Tongue (tissue), 2 donors: Measurements from ENCODE around the gene PYGO2. TPM values are rescaled to one million over a fixed set of nuclear protein-coding genes. Genes with fewer than 3 reads are reported as not detected.
A peak's percentile ranks its signal among the peaks of the same experiment; 100 is the strongest.
"Not testable (repeated sequence)": the region's sequence is repeated elsewhere in the genome, so short reads cannot be mapped to it uniquely, and the experiment has no call there.

Experiments used
- DNase-seq: peaks from one replicate; pipeline ENCODE4 v3.0.0-alpha.2; 2015
- total RNA-seq: library from RNA; depleted of rRNA; stranded (reverse); fragments of >200 nt; gene quantifications from one replicate; pipeline ENCODE4 v1.2.3, GENCODE V29; 2014

PYGO2 gene
- total RNA-seq, 1 donor from 2014 or later: 18.1 TPM

DNA sequence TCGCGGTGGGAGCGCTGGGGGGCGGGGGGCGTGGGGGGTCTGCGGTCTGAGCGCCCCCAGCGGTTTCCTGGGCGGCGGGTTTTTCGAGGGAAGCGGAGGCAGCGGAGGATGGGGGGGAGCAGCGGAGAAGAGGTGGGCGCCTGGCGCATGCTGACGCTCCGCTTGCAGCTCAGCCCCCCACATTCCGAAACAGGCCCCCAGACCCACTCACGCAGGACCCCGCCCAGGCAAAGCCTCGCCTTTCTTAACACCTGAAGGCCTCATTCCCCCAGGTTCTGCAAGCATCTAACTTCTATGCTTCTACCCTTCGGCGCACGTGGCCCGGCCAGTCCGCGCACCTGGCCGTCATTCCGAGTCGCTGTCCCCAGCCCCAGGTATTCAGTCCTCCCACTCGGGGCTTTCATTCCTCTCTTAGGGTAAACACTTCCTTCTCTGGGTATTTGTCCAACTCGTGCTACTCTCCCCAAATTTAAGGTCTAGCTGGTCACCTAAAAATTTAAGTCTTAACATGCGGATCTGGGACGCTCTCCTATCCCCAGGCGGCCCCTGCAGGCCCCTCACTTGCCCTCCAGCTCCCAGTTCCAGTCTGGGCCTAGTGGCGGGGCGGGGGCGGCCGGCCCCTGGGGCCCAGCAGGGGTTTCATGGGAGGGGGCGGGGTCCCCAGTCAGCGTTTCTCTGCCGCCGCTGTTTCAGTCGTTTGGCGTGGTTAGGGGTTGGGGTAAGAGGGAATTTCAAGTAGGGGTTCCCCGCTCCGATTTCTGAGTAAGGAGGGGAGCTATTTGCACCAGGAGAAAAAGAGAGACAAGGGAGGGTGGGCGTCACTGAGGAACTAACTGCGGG, 38.2 kb upstream of the PYGO2 start:
- DNase-seq: peak; percentile 48

DNA sequence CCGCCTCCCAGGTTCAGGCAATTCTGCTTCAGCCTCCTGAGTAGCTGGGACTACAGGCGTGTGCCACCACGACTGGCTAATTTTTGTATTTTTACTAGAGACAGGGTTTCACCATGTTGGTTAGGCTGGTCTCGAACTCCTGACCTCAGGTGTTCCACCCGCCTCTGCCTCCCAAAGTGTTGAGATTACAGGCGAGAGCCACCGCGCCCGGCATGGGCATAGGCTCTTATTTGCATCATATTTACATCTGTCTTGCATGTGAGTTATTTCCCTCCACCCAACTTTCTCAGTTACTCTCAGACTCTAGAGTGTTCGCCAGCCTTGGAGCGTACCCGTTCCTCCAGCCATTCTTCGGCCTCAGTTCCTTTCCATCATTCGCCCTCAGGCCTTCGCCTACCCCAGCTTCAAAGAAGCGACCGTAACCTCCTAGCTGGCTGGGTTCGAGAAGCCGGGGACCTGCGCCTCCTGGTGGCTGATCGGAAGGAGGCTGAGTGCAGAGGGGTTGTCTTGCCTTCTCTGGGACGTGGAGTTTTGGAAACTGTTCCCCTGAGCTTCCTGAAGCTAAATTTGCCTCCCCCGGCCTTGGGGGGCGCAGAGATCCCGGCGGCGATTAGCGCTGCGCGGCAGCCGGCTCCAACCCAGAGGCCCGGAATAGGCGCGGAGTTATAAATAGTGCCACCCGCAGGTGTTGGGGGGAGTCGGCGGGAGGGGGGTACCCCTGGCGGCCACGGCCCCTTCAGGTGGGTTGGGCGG, 37.4 kb upstream of the PYGO2 start:
- DNase-seq: peak; percentile 87

DNA sequence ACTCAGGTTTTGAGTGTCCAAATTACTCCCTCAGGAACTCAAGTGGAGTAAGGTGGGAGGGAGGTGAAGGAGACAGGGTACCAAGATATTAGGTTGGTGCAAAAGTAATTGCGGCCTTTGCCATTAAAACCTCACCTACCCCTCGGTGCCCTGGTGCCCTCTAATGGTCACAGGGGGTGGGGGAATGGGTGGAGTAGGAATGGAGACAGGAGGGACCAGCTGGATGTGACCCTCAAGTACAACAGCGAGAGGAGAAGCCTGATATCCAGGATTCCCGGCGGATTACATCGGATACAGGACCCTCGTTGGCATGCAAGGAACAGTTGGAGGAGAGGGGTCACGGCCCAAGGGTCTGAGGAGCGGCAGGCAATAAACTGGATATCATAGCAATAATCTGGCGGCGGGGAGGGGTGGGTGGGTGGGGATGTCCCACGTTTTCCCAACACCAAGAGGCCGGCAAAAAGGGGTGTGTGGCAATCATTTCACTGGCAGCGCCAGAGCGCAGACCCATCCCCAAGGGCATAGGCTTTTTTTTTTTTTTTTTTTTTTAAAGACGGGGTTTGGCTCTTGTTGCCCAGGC, 36.7 kb upstream of the PYGO2 start:
- no peak for DNase-seq

DNA sequence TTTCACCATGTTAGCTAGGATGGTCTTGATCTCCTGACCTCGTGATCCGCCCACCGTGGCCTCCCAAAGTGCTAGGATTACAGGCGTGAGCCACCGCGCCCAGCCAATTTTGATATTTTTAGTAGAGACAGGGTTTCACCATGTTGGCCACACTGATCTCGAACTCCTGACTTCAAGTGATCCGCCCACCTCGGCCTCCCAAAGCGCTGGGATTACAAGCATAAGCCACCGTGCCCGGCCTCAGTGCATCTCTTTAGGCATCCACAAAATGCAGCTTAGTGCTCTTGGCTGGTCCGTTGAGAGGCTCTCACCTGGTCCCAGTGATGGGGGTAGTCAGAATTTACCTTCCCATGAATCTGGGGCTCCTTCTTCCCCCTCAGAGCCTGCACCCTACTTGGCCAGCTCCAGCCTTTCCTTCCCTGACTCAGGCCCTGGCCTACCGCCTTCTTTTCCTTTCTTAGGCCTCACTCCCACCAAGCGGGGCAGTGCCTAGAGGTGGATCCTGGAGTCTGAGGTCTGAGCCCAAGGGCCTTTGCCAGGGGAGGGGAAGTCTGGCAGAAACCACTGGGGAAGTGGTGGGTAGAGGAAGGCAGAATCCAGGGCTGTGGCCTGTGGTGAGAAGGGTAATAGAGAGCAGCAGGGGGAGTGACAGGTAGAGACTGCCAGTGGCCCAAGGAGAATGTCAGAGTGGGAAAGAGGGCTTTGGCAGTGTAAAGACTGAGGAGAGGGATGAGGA, 35.6 kb upstream of the PYGO2 start:
- DNase-seq: no peak

DNA sequence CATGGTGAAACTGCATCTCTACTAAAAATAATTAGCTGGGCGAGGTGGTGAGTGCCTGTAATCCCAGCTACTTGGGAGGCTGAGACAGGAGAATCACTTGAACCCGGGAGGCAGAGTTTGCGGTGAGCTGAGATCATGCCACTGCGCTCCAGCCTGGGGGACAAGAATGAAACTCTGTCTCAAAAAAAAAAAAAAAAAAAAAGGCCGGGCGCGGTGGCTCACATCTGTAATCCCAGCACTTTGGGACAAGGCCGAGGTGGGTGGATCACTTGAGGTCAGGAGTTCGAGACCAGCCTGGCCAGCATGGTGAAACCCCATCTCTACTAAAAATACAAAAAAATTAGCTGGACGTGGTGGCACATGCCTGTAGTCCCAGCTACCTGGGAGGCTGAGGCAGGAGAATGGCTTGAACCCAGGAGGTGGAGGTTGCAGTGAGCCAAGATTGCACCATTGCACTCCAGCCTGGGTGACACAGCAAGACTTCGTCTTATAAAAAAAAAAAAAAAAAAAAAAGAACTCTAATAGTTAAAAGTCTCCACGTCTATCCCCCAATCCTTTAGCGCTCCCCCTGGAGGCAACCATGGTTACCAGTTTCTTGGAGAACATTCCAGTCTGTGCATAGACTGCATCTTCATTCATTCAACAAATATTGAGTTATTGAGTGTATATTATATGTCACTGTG, 33.9 kb upstream of the PYGO2 start:
- peak; percentile 73 for DNase-seq

DNA sequence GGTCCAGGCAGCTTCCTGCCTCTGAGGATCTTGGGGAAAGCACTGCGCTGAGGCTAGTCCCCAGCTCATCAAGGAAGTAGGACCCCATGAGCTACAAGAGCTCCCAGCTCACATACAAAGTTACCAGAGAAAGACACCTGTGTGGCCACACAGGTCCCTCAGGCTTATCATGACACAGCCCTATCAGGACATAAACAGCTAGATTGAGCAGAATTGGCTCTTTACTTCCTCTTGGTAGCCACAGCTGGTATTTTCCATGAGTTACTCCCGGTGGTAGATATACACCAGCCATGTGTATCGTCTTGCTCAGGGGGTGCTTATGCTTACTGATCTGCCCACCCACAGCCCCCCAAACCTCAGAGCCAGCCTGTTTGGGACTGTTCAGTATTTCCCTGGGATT, 33.0 kb upstream of the PYGO2 start:
- DNase-seq: no peak

DNA sequence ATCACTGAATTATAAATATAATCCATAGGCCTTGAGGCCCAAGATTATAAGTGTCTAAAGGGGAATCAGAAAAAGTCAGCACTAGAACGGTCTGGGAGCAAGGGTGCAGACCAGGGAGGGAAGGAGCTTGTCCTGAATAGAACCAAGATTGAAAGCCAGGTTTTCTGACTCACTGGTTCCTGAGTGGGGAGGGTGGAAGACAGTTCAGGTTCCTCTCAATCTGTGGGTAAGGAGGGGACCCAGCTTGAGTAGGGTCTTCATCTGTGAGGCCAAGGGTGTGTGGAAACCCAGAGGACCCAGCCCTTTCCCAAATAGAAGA, 32.6 kb upstream of the PYGO2 start:
- no peak for DNase-seq

DNA sequence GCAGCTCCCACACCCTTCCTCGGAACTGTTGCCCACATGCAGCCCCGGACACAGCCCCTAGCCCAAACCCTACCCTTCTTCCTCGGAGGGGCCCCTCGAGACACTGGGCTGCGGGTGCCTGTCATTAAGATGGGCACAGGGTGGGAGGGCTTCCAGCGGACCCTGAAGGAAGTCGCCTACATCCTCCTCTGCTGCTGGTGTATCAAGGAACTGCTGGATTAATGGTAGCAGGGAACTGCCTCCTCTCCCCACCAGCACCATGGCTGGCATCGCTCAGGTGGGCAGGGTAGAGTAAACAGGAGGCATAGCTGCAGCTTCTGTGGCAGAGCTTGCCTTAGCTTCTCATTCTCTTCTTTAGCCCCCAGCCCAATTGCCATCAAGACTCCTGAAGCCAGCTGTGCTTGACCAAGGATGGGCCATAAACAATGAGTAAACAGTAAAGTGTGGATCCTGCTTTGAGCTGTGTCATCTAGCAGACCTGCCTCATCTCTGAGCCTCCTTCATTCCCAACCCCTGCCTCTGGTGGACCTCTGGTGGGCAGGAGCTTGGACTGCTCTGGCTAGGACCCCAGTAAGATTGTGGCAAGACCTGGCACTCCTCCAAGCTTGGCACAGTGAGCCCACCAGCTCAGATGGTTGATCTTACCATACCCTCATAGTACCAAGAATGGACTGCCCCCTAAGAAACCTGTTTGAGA, 32.1 kb upstream of the PYGO2 start, which contains the start of gene LENEP:
TSS of gene LENEP (plus strand) at position 15 of the 697 bp plus-strand sequence. CDS start at position 37, 22 bp downstream.
- DNase-seq: no peak

DNA sequence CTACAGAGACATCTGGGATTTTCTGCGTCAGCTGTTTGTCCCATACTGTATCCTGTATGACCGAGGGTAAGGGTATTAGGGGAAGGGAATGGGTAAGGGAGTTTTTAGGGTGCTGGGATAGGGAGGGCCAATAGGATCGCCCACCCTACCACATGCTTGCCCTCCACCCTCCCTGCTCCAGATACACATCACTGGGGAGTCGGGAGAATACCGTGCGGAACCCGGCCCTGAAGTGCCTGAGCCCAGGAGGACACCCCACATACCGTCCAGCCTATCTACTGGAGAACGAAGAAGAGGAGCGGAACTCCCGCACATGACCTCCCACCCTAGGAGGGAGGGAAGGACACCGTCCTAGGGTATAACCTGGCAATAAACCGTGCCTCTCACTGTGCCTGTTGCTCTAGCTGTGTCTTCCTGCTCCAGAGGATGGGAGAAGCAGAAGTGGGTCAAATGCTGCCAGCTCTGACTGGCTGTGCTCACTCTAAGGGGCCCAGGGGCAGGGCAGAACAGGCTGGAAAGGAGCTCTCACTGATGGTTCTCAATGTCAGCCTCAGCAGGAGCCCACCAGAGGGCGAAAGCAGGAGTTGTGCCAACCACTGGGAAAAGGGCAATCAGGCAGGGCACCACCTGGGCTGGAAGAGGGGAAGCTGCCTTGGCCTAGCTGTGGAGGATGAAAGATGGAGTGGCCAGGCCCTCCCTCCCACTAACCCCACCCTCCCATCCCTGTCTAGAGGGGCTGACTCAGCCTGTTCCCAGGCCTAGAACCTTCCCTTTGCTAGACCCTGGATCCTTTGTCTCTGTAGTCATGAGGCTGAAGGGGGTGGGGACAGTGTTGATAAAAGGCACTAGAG, 31.4 kb upstream of the PYGO2 start:
- no peak for DNase-seq

DNA sequence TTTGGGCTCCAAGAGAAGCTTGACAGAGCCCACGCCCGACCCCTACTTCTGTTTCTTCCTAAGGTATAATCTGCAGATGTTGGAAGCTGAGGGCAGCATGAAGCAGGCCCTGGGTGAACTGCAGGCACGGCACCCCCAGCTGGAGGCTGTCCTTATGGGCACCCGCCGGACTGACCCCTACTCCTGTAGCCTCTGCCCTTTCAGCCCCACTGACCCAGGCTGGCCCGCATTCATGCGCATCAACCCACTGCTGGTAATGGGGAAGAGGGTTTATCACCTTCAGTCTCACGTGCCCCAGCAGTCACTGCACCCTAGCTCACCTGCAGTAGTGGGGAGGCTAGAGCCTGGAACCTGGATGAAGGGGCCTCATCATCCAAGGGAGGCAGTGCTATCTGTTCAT, 28.7 kb upstream of the PYGO2 start:
- no peak for DNase-seq

DNA sequence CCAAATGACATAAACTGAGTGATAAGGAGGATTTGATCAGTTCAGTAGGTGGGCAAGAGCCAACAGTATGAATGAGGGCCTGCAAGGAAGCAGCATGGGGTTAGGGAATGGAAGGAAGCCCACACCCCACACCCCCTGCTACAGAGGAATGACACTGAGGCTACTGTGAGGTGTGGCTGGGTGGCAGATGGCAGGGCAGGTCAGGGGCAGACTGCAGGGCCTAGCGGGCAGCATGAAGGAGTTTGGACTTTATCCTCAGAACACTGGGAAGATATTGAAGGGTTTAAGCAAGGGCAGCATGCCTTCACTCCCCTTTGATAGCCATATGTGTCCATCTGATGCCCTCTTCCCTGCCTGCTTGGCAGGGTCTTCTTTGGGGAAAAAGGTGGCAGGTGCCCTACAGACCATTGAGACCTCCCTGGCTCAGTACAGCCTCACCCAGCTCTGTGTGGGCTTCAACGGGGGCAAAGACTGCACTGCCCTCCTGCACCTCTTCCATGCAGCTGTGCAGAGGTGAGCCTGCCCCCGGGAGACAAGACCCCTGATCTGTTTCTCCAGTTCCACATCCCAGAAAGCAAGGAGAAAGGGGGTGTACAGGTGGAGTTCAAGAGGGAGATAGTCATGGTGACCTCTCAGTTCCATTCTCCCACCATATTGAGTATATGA, 27.7 kb upstream of the PYGO2 start:
- no peak for DNase-seq

DNA sequence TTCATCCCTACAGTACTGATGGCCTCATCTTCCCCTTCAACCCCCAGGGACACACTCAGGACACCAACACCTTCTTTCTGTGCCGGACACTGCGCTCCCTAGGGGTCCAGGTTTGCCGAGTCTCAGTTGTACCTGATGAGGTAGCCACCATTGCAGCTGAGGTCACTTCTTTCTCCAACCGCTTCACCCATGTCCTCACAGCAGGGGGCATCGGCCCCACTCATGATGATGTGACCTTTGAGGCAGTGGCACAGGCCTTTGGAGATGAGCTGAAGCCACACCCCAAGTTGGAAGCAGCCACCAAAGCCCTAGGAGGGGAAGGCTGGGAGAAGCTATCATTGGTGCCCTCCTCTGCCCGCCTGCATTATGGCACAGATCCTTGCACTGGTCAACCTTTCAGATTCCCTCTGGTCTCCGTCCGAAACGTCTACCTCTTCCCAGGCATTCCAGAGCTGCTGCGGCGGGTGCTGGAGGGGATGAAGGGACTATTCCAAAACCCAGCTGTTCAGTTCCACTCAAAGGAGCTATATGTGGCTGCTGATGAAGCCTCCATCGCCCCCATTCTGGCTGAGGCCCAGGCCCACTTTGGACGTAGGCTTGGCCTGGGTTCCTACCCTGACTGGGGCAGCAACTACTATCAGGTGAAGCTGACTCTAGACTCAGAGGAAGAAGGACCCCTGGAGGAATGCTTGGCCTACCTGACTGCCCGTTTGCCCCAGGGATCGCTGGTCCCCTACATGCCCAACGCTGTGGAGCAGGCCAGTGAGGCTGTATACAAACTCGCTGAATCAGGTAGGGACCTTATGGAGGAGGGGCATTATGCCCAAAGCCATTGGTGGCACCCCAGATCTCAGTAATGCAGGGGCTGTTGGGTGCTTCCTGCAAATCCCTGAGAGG, 26.7 kb upstream of the PYGO2 start:
- DNase-seq: no peak

DNA sequence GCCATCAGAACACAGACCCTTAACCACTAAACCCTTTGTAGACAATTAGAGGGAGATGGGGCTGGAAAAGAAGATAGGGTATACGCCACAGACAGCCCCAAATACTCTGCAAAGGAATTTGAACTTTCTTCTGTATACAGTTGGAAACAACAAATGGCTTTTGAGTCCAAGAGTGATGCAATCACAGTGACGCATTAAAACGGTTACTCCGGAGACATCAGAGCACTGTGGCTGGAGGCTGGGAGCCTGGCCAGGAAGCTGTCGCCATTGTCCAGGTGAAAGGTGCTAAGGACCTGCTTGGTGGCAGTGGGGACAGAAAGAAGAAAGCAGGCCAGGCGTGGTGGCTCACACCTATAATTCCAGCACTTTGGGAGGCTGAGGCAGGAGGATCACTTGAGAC, 25.7 kb upstream of the PYGO2 start:
- no peak for DNase-seq

DNA sequence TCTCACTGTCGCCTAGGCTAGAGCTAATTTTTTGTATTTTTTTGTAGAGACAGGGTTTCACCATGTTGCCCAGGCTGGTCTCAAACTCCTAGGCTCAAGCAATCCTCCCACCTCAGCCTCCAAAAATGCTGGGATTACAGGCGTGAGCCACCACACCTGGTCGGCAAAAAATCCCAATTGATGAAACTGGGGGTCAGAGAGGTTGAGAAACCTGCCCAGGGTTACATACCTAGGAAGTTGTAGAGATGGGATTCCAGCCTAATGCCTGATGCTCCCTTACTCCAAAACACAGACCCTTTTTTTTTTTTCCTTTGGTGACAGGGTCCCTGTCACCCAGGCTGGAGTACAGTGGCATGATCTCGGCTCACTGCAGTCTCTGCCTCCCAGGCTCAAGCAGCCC, 25.2 kb upstream of the PYGO2 start:
- not testable (repeated sequence) for DNase-seq

DNA sequence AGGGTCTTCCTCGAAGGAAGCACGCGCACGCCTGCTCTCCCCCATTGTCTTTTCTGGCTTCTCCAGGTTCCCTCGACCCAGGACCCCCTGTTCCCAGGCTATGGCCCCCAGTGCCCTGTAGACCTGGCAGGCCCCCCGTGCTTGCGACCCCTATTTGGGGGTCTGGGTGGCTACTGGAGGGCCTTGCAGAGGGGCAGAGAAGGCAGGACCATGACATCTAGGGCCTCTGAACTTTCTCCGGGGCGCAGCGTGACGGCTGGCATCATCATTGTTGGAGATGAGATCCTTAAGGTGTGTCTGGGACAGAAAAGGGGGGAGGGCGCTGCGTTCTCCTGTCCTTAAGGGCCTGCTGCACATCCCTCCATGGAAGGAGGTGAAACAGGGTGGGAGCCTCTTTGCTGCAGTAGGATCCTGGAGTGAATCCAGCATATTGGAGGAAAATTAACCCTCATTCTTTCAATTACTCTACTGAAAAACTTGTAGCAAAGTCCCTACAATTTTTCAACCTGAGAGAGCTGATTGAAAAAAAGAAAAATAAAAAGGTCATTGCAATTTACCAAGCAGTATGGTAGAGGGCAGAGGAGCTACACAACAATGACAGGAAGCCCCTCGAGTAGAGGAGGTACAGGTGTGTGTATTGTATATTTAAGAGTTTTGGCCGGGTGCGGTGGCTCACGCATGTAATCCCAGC, 22.3 kb upstream of the PYGO2 start:
- DNase-seq: no peak

DNA sequence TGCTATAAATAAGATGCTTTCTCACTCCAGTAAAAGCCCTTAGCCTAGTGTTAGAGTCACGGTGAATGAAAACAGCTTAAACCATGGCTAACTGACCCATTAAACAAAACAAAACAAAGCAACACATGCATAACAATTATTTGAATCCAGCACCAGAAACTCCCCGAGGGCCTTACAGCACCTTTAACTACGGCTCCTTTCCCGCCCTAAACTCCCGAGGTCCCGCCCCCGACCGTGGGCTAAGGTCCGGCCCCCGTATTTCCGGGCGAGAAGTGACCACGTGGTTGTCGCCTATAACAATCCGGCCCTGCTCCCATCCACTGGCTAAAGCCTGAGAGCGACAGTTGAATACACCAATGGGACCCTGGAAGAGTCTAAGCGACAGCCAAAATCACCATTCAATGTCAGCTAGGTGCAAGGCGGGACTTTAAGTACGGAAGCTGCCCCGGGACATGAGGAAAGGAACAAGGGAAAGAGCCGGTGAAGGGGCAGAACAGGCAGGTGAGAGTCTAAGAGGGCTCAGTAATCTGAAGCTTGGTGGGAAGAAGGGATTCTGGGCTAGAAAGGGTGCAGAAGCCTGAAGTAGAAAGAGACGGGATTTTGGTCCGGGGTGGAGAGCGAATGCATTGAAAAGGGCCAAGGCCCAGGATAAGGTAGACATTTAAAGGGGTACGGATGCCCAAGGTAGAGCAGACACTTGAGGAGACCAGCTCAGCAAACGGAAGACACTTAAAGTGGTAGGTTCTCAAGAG, 21.5 kb upstream of the PYGO2 start, which contains the start of gene FLAD1:
TSS of gene FLAD1 (plus strand) at position 448 of the 752 bp plus-strand sequence. CDS start 351 bp downstream, outside the sequence.
- DNase-seq: peak; percentile 99

DNA sequence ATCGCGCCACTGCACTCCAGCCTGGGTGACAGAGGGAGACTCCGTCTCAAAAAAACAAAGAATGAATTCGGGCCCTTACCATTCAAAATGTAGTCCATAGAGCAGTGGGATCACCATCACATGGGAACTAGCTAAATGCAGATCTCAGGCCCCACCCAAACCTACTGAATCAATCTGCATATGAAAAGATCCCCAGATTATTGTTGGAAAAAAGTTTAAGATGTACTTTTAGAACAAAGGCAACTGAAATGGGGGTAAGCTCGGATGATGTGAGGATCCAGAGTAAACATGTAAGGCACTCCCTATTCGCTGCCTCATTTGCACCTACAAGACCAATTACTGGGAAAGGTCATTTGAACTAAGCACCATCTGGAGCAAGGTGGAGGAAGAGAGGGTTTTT, 20.8 kb upstream of the PYGO2 start:
- no peak for DNase-seq
